OCI-LY7 (cell line): Measurements from ENCODE around the gene HACD1.

Source experiments
- CTCF ChIP-seq: fragments of 200-600 bp; sonication (generic); conservative IDR thresholded peaks from 2 replicates; pipeline ENCODE4 v1.5.1; 2014; ENCODE audit warnings: mild to moderate bottlenecking, antibody characterized with exemption, low read length, moderate library complexity, mixed read lengths
- EZH2phosphoT487 ChIP-seq: fragments of 200-600 bp; sonication (generic); IDR thresholded peaks from 2 replicates; pipeline ENCODE4 v1.6.1; 2018; ENCODE audit warnings: low read depth, borderline replicate concordance, mild to moderate bottlenecking, mixed run types, antibody characterized with exemption, low read length, moderate library complexity, mixed read lengths

GRCh38 chr10:17597386-17597785 is 19.8 kb downstream of the HACD1 start:
- TF ChIP-seq CTCF = no peak
- TF ChIP-seq EZH2phosphoT487 = no peak
